ENCODE results near the gene CXCL8. TPM values are rescaled to one million over a fixed set of nuclear protein-coding genes. Genes with fewer than 3 reads are reported as not detected.

The CXCL8 gene
- polyA plus RNA-seq, 1 of the 3 experiments (the other 2 are of a cell fraction): 6.0 TPM

GRCh38 chr4:73705721-73706120, 34.6 kb upstream of the CXCL8 start:
- Histone ChIP-seq H3K36me3 (replicated peaks in 1 of 2; ENCODE audit: control insufficient read depth in 1 of 2, insufficient read depth in 2 of 2, low read length in 1 of 2) (no peaks in the 10 kb centered on the region), H3K9me2 (no peaks in the 10 kb centered on the region), H2AFZ (ENCODE audit: low read depth) (no peak overlapping the region), H3K4me2 (peak overlapping the region; percentile 62; the same call in 1 of the 2 replicates), H3K4me3 (ENCODE audit: low read depth in 2 of 2, low read length in 1 of 2) (no peak overlapping the region), H3K9me3 (no peaks in the 10 kb centered on the region), H3F3A (replicated peaks; ENCODE audit: insufficient read depth) (peaks cover 57% of the 10 kb centered on the region), H3K27ac (ENCODE audit: low read depth in 2 of 2, low read length in 1 of 2) (peak overlapping the region in 1 of 2 experiments; percentile 98; a peak in 2 of 4 replicates), H3K27me3 (ENCODE audit: insufficient read depth) (no peaks in the 10 kb centered on the region), H3K9ac (peak overlapping the region; percentile 19; the same call in 1 of the 2 replicates), H3K4me1 (ENCODE audit: control insufficient read depth in 1 of 2, insufficient read depth in 2 of 2, low read depth in 1 of 2, low read length in 1 of 2) (peaks cover 0 to 38% of the 10 kb centered on the region in 2 experiments; a peak in 3 of 4 replicates), H3K79me2 (ENCODE audit: insufficient read depth) (no peaks in the 10 kb centered on the region), H4K20me1 (ENCODE audit: insufficient read depth) (no peaks in the 10 kb centered on the region)
- TF ChIP-seq NRF1 (IDR thresholded peaks at IDR 0.05; ENCODE audit: low read depth, low read length) (no peak), SIN3A (IDR thresholded peaks at IDR 0.05; ENCODE audit: borderline replicate concordance, low read depth, low read length) (no peak), YY1 (IDR thresholded peaks at IDR 0.05; ENCODE audit: low read depth) (no peak)
- POLR2A ChIA-PET: no interaction called here
- CTCF ChIA-PET: no interaction called here
- no peak for DNase-seq
- 33% methylated on average over 1 of the region's 1 CpG for WGBS (ENCODE audit: low lambda C conversion rate)

GRCh38 chr4:73706811-73707210, 33.6 kb upstream of the CXCL8 start:
- H3K4me1 ChIP-seq (ENCODE audit: control insufficient read depth in 1 of 2, insufficient read depth in 2 of 2, low read depth in 1 of 2, low read length in 1 of 2): peaks cover 0 to 38% of the 10 kb centered on the region in 2 experiments; a peak in 3 of 4 replicates
- CTCF ChIA-PET: interaction anchor here (0.6 kb wide), 1 partner anchor 13 kb away, joined by 3 read pairs; no protein-coding TSS in a partner anchor
- peaks cover 57% of the 10 kb centered on the region for H3F3A ChIP-seq (replicated peaks; ENCODE audit: insufficient read depth)
- peak overlapping the region in 1 of 2 experiments; percentile 98; a peak in 2 of 4 replicates for H3K27ac ChIP-seq (ENCODE audit: low read depth in 2 of 2, low read length in 1 of 2)
- H4K20me1 ChIP-seq (ENCODE audit: insufficient read depth): no peaks in the 10 kb centered on the region
- H3K9me3 ChIP-seq: no peaks in the 10 kb centered on the region
- no peaks in the 10 kb centered on the region for H3K9me2 ChIP-seq
- no peaks in the 10 kb centered on the region for H3K79me2 ChIP-seq (ENCODE audit: insufficient read depth)
- TF ChIP-seq GABPA (IDR thresholded peaks at IDR 0.05; ENCODE audit: low read depth) (no peak), NRF1 (IDR thresholded peaks at IDR 0.05; ENCODE audit: low read depth, low read length) (no peak), MAX (IDR thresholded peaks at IDR 0.05; ENCODE audit: low read depth) (no peak), PBX3 (IDR thresholded peaks at IDR 0.05) (no peak), TEAD4 (IDR thresholded peaks at IDR 0.05; ENCODE audit: borderline replicate concordance, insufficient read depth) (no peak), JUND (IDR thresholded peaks at IDR 0.05) (no peak), FOXM1 (IDR thresholded peaks at IDR 0.05; ENCODE audit: low read depth) (no peak), YY1 (IDR thresholded peaks at IDR 0.05; ENCODE audit: low read depth) (no peak), IRF3 (IDR thresholded peaks at IDR 0.05; ENCODE audit: low read depth, low read length) (no peak), FOSL2 (IDR thresholded peaks at IDR 0.05; ENCODE audit: borderline replicate concordance, low read depth) (no peak), EP300 (IDR thresholded peaks at IDR 0.05; ENCODE audit: borderline replicate concordance in 1 of 2, low read depth in 1 of 2, low read length in 1 of 2) (no peak), USF1 (IDR thresholded peaks at IDR 0.05; ENCODE audit: borderline replicate concordance, low read depth) (no peak), POLR2AphosphoS5 (IDR thresholded peaks at IDR 0.05; ENCODE audit: low read depth, low read length) (no peak), RFX5 (IDR thresholded peaks at IDR 0.05; ENCODE audit: low read length) (no peak), RXRA (IDR thresholded peaks at IDR 0.05; ENCODE audit: borderline replicate concordance, low read depth) (no peak), RAD21 (IDR thresholded peaks at IDR 0.05; ENCODE audit: low read length) (no peak), SMC3 (IDR thresholded peaks at IDR 0.05; ENCODE audit: low read depth, low read length) (no peak), GATA2 (CRISPR knock-in tag; IDR thresholded peaks at IDR 0.05) (no peak), USF2 (IDR thresholded peaks at IDR 0.05; ENCODE audit: borderline replicate concordance, low read depth, low read length) (no peak), TAF1 (IDR thresholded peaks at IDR 0.05; ENCODE audit: borderline replicate concordance, low read depth, low read length) (no peak)
- H3K36me3 ChIP-seq (replicated peaks in 1 of 2; ENCODE audit: control insufficient read depth in 1 of 2, insufficient read depth in 2 of 2, low read length in 1 of 2): no peaks in the 10 kb centered on the region
- H3K27me3 ChIP-seq (ENCODE audit: insufficient read depth): no peaks in the 10 kb centered on the region
- DNase-seq: no peak
- 85% methylated on average over 2 of the region's 2 CpGs for WGBS (ENCODE audit: low lambda C conversion rate)
- POLR2A ChIA-PET: no interaction called here
- H2AFZ ChIP-seq (ENCODE audit: low read depth): no peak overlapping the region
- H3K9ac ChIP-seq: no peak overlapping the region
- no peak overlapping the region for H3K4me2 ChIP-seq
- no peak overlapping the region for H3K4me3 ChIP-seq (ENCODE audit: low read depth in 2 of 2, low read length in 1 of 2)
